Astrocyte of the cerebellum (primary cell): Measurements from ENCODE around the gene UMAD1.

ENCODE experiments used
- DNase-seq: peaks from one replicate; pipeline ENCODE4 v3.0.0-alpha.2; 2011; ENCODE audit warnings: low read depth
- H3K4me3 ChIP-seq: 2 replicates; pipeline ENCODE4 v1.5.1; 2011; ENCODE audit warnings: mild to moderate bottlenecking, low read depth, low read length, moderate library complexity
- CTCF ChIP-seq: IDR thresholded peaks from 2 replicates; pipeline ENCODE4 v1.5.1; 2012; ENCODE audit warnings: low read length, low read depth, moderate library complexity, mild to moderate bottlenecking; ENCODE audit errors: missing control alignments
- in situ Hi-C: cut with HindIII; loops from 2 replicates; pipeline ENCODE4 v1.10.0; 2017; ENCODE audit warnings: low sequenced_read_pairs

Gene UMAD1

GRCh38 chr7:7613210-7613609, 27.3 kb upstream of the UMAD1 start:
- TF ChIP-seq CTCF, result no peak
- no peak for DNase-seq
- in situ Hi-C loops, result no loop called here
- H3K4me3 ChIP-seq, result no peak overlapping the region

DNA sequence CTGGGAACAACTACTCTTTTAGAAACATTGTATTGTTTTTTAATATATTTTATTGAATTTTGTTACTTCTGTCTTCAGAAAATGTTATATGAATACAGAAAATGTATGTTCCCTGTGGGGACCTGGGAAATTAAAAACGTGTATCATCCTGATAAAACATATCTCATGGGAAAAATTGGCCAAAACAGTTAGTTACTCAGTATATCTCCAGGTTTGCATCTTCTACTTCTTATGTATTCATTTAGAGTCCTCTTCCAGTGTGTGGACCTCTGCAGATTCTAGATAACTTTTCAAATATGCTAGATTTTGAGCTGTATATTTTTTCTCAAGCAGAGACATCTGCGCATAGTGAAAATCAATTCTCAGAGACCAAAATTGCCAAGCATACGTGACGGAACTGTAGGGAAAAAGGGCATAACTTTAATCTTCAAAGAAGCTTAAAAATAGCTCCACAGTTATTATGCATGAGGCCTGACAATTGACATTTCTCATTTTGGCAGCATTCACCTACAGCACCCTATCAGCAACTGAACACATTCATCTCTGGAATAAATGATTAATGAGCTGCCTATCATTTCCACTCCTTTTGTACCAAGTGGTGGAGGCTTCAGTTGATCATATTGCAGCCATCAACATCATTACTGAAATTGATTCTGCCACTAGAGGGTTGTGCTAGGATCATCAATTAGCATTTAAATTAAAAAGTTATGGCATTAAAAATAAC, 26.4 kb upstream of the UMAD1 start:
- no peak for DNase-seq
- no peak overlapping the region for H3K4me3 ChIP-seq
- no peak for TF ChIP-seq CTCF
- in situ Hi-C loops, result no loop called here

DNA sequence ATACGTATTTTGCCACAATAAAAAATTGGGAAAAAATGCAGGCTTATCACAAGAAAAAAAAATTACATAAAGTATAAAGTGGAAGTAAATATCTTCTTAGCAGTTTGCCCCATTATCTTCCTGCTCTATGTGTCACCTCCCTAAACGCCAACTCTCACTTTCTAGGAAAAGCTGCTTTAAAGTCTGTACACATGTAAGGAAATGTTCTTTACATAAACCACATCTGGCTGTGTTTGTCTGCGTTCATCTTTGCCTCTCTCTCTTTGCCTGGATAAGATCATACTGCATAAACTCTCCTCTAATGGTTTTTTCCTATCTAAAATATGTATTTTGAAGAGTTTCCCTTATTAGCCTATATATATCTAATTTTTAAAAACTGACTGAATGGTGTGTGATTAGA, 23.0 kb upstream of the UMAD1 start:
- H3K4me3 ChIP-seq, result no peak overlapping the region
- in situ Hi-C loops, result no loop called here
- DNase-seq, result no peak
- no peak for TF ChIP-seq CTCF

DNA sequence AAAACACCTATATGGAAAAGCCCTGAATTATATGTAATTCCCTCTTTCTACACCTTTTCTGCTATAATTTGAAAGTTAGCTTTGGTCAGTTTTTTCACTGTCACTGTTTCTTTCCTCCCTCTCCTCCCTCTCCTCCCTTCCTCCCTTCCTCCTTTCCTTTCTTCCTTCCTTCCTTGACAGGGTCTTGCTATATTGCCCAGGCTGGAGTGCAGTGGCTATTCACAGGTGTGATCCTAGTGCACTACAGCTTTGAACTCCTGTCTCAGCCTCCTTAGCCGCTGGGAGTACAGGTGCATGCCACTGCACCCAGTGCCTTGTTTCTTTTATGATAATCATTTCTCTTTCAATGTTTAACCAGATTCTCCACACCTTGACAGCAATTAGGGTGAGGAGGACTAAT, 22.1 kb upstream of the UMAD1 start:
- in situ Hi-C loops, result no loop called here
- TF ChIP-seq CTCF, result no peak
- H3K4me3 ChIP-seq, result no peak overlapping the region
- no peak for DNase-seq

GRCh38 chr7:7620236-7620635, 20.3 kb upstream of the UMAD1 start:
- no peak overlapping the region for H3K4me3 ChIP-seq
- DNase-seq, result no peak
- TF ChIP-seq CTCF, result no peak
- in situ Hi-C loops, result no loop called here

DNA sequence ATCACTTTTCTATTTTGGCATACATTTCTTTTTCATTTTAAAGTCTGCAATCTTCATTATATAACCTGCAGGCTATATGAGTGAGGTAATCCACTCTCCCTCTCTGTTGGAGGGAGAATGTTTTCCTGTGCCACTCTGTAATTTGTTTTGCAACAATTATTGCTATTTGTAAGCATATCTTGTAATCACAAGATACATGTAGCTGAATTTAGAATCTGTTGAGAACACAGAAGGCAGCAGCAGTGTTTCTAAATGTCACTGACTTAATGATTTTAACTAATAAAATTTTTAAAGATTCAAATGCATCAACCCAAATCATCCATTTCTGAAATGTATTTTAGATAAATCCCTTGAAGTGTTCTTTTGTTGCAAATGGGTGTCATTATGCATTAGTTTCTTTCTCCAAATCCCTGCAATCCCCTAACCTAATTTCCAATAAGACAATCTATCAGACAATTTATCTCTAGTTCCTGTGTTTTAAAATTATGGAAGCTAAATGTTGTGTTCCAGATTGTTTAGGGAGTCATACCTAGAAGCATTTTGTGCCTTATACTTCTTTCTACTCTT, 19.8 kb upstream of the UMAD1 start:
- in situ Hi-C loops, result no loop called here
- DNase-seq, result no peak
- no peak for TF ChIP-seq CTCF
- H3K4me3 ChIP-seq, result no peak overlapping the region

GRCh38 chr7:7628476-7628875, 12.1 kb upstream of the UMAD1 start:
- H3K4me3 ChIP-seq, result no peak overlapping the region
- no peak for DNase-seq
- in situ Hi-C loops, result no loop called here
- no peak for TF ChIP-seq CTCF
